NT2/D1 (cell line): ENCODE data around the gene MYO19.

Experiments used
- DNase-seq: peaks from one replicate; pipeline ENCODE4 v3.0.0-alpha.2; 2011; ENCODE audit warnings: low read depth, low spot score
- H3K27me3 ChIP-seq: 2 replicates; pipeline ENCODE4 v1.6.0; 2011; ENCODE audit warnings: mild to moderate bottlenecking; ENCODE audit not compliant: insufficient read length, insufficient read depth
- H3K36me3 ChIP-seq: 2 replicates; pipeline ENCODE4 v1.6.1; 2011; ENCODE audit warnings: mild to moderate bottlenecking, low read length, mixed read lengths; ENCODE audit not compliant: insufficient read depth, insufficient read length
- H3K4me1 ChIP-seq: 2 replicates; pipeline ENCODE4 v1.5.1; 2011; ENCODE audit not compliant: insufficient read depth, insufficient read length
- H3K4me3 ChIP-seq: 2 replicates; pipeline ENCODE4 v1.5.1; 2011; ENCODE audit warnings: low read depth; ENCODE audit not compliant: insufficient read length
- H3K9ac ChIP-seq: 2 replicates; pipeline ENCODE4 v1.6.0; 2011; ENCODE audit warnings: low read depth; ENCODE audit not compliant: insufficient read length
- H3K9me3 ChIP-seq: 2 replicates; pipeline ENCODE4 v1.5.1; 2011; ENCODE audit warnings: mild to moderate bottlenecking, low read length; ENCODE audit not compliant: insufficient read depth
- SUZ12 ChIP-seq: IDR thresholded peaks from 2 replicates; pipeline ENCODE4 v1.6.1; 2011; ENCODE audit not compliant: insufficient read length, insufficient read depth; ENCODE audit errors: extremely low read depth
- YY1 ChIP-seq: IDR thresholded peaks from 2 replicates; pipeline ENCODE4 v1.6.1; 2011; ENCODE audit not compliant: insufficient read length, insufficient read depth
- ZNF274 ChIP-seq: IDR thresholded peaks from 2 replicates; pipeline ENCODE4 v1.6.1; 2011; ENCODE audit warnings: mild to moderate bottlenecking, low read depth, low read length

The MYO19 gene

GRCh38 chr17:36534840-36535668 is at the start of gene MYO19, which contains the start of gene PIGW:
TSS of gene MYO19 (minus strand) at chr17:36534868. CDS start at chr17:36532538, 2,330 bp downstream.
TSS of gene PIGW (plus strand) at chr17:36534987. CDS start at chr17:36537102, 2,115 bp downstream.
- Histone ChIP-seq H3K9ac (peak within 1 kb of the TSS; percentile 98), H3K36me3 (peaks cover 60% of the 10 kb centered on the region), H3K27me3 (no peaks in the 10 kb centered on the region), H3K4me1 (peaks cover 7% of the 10 kb centered on the region), H3K9me3 (no peaks in the 10 kb centered on the region), H3K4me3 (peak within 1 kb of the TSS; percentile 90)
- DNase-seq: peak; percentile 77
- peak; percentile 53 for TF ChIP-seq YY1
- no peak for TF ChIP-seq SUZ12
- no peak for TF ChIP-seq ZNF274

GRCh38 chr17:36583787-36584186 is 49.1 kb upstream of the MYO19 start:
- H3K27me3 ChIP-seq: no peaks in the 10 kb centered on the region
- H3K4me1 ChIP-seq: no peaks in the 10 kb centered on the region
- no peak overlapping the region for H3K4me3 ChIP-seq
- H3K9me3 ChIP-seq: no peaks in the 10 kb centered on the region
- H3K36me3 ChIP-seq: peaks cover 67% of the 10 kb centered on the region
- TF ChIP-seq ZNF274 (no peak), SUZ12 (no peak), YY1 (no peak)
- no peak for DNase-seq
- no peak overlapping the region for H3K9ac ChIP-seq

GRCh38 chr17:36578671-36579070 is 44.0 kb upstream of the MYO19 start:
- DNase-seq: no peak
- no peak for TF ChIP-seq YY1
- no peak for TF ChIP-seq ZNF274
- TF ChIP-seq SUZ12: no peak
- Histone ChIP-seq H3K9me3 (no peaks in the 10 kb centered on the region), H3K9ac (no peak overlapping the region), H3K4me3 (no peak overlapping the region), H3K36me3 (peaks cover 55% of the 10 kb centered on the region), H3K4me1 (no peaks in the 10 kb centered on the region), H3K27me3 (no peaks in the 10 kb centered on the region)

GRCh38 chr17:36576793-36577192 is 42.1 kb upstream of the MYO19 start:
- Histone ChIP-seq H3K9me3 (no peaks in the 10 kb centered on the region), H3K4me3 (no peak overlapping the region), H3K4me1 (no peaks in the 10 kb centered on the region), H3K9ac (no peak overlapping the region), H3K27me3 (no peaks in the 10 kb centered on the region), H3K36me3 (peaks cover 49% of the 10 kb centered on the region)
- DNase-seq: no peak
- TF ChIP-seq ZNF274 (no peak), SUZ12 (no peak), YY1 (no peak)

DNA sequence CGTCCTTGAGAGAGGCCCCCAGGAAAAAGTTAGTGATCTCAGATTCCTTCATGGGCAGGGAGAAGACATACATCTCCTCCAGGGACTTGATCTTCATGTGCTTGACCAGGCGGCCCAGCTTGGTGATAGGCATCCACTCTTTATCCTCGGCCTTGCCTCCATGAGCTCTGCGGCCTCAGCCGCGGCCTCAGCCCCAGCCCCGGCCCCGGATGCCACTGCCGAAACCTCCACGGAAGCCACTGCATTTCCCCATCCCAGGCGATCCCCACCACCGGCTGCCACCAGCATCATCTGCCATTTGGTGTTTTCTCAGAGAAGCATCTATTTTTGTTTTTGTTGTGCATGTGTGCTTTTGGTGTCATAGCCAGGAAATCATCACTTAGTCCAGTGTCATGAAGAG is 40.4 kb upstream of the MYO19 start:
- Histone ChIP-seq H3K9ac (no peak overlapping the region), H3K27me3 (no peaks in the 10 kb centered on the region), H3K4me3 (no peak overlapping the region), H3K36me3 (peaks cover 49% of the 10 kb centered on the region), H3K4me1 (no peaks in the 10 kb centered on the region), H3K9me3 (no peaks in the 10 kb centered on the region)
- TF ChIP-seq ZNF274 (no peak), SUZ12 (no peak), YY1 (no peak)
- DNase-seq: no peak

DNA sequence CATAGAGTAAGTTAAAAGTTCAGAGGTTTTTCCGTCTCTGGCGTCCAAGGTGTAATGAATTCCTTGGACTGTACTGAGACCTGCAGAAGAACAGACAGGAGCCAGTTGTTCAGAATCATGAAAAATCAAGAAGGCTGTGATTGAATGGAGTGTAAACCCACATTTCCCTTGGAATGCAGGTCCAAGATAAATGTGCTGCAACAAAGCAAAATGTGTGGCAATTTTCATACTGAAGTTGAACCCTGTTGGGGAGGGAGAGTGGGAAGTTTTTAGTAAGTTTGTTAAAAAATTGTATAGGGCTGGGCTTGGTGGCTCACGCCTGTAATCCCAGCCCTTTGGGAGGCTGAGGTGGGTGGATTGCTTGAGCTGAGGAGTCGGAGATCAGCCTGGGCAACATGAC is 31.4 kb upstream of the MYO19 start:
- Histone ChIP-seq H3K36me3 (peaks cover 68% of the 10 kb centered on the region), H3K9ac (no peak overlapping the region), H3K27me3 (no peaks in the 10 kb centered on the region), H3K4me1 (no peaks in the 10 kb centered on the region), H3K9me3 (no peaks in the 10 kb centered on the region), H3K4me3 (no peak overlapping the region)
- no peak for TF ChIP-seq ZNF274
- TF ChIP-seq YY1: no peak
- TF ChIP-seq SUZ12: no peak
- DNase-seq: no peak

DNA sequence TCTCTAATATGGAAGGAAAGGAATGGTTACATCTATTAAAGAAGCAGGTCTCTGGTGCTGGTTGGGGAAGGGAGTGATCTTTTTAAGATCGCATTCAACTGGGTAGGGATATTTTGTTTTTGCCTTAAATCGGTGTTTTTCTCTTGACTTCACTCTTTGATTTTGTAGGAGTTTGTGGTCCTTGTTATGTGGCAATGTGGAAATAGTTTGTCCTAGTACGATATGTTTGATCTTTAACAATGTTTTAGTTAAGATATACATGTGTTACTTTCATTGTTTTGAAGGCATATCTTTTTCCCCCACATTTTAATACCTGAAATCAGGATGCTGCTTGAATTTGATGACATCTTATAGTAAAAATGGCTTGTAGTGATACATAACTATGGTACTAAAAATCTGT is 18.8 kb upstream of the MYO19 start:
- peaks cover 31% of the 10 kb centered on the region for H3K36me3 ChIP-seq
- DNase-seq: no peak
- H3K4me1 ChIP-seq: no peaks in the 10 kb centered on the region
- H3K27me3 ChIP-seq: no peaks in the 10 kb centered on the region
- no peak overlapping the region for H3K4me3 ChIP-seq
- no peak overlapping the region for H3K9ac ChIP-seq
- TF ChIP-seq SUZ12 (no peak), ZNF274 (no peak), YY1 (no peak)
- no peaks in the 10 kb centered on the region for H3K9me3 ChIP-seq
